ENCODE results near the gene THSD8.
"Not testable (repeated sequence)": the region's sequence is repeated elsewhere in the genome, so short reads cannot be mapped to it uniquely, and the experiment has no call there.

THSD8 gene

DNA sequence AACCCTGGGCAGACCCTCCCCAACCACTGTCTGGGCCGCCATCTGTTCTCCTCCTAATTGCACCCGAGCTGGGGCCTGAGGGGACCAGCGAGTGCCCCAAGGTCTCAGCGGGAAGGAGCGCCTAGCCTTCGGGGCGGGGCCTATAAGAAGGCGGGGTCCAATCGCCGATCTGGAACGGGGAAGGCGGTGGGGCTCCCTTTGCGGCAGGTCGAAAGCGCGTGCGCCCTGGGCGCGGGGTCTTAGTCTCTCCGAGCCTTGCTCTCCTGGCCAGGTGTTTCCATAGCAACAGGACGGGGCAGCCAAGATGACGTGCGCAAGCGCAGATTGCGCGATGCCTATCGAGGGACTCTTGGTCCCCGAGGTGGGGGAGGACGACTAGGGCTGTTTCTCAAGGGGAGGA, 39.2 kb downstream of the THSD8 start:
- DNase-seq: no peak
- Histone ChIP-seq H3K27ac (no peak overlapping the region), H3K36me3 (no peaks in the 10 kb centered on the region), H3K9me3 (no peaks in the 10 kb centered on the region), H3K27me3 (peaks cover 10 to 91% of the 10 kb centered on the region in 2 donors), H3K4me3 (no peak overlapping the region), H3K4me1 (peaks cover 0 to 23% (median 20%) of the 10 kb centered on the region in 4 donors)
- intact Hi-C loops (cut with DNase I; ENCODE audit: low total_unique reads): no loop called here
- TF ChIP-seq, protein P1, sequence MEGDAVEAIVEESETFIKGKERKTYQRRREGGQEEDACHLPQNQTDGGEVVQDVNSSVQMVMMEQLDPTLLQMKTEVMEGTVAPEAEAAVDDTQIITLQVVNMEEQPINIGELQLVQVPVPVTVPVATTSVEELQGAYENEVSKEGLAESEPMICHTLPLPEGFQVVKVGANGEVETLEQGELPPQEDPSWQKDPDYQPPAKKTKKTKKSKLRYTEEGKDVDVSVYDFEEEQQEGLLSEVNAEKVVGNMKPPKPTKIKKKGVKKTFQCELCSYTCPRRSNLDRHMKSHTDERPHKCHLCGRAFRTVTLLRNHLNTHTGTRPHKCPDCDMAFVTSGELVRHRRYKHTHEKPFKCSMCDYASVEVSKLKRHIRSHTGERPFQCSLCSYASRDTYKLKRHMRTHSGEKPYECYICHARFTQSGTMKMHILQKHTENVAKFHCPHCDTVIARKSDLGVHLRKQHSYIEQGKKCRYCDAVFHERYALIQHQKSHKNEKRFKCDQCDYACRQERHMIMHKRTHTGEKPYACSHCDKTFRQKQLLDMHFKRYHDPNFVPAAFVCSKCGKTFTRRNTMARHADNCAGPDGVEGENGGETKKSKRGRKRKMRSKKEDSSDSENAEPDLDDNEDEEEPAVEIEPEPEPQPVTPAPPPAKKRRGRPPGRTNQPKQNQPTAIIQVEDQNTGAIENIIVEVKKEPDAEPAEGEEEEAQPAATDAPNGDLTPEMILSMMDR (IDR thresholded peaks at IDR 0.05): no peak

DNA sequence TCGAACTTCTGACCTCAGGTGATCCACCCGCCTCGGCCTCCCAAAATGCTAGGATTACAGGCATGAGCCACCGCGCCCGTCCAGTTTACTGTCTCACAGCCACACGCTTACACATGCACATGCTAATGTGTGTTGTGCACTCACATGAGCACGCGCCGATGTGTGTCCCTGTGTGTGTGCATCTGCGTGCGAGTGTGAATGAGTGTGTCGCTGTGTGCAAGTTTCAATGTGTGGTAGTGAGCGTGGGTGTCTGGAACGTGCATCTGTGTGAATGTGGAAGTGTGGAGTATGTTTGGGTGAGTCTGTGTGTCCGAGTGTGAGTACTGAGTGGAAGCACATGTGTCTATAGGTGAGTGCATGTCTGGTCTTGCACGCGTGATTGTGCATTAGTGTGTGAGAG, 40.6 kb downstream of the THSD8 start:
- Histone ChIP-seq H3K36me3 (no peaks in the 10 kb centered on the region), H3K27ac (no peak overlapping the region), H3K4me1 (peaks cover 0 to 28% (median 23%) of the 10 kb centered on the region in 4 donors), H3K9me3 (no peaks in the 10 kb centered on the region), H3K4me3 (no peak overlapping the region), H3K27me3 (peaks cover 10 to 89% of the 10 kb centered on the region in 2 donors)
- intact Hi-C loops (cut with DNase I; ENCODE audit: low total_unique reads): no loop called here
- DNase-seq: no peak
- TF ChIP-seq, protein P1 (IDR thresholded peaks at IDR 0.05): no peak

DNA sequence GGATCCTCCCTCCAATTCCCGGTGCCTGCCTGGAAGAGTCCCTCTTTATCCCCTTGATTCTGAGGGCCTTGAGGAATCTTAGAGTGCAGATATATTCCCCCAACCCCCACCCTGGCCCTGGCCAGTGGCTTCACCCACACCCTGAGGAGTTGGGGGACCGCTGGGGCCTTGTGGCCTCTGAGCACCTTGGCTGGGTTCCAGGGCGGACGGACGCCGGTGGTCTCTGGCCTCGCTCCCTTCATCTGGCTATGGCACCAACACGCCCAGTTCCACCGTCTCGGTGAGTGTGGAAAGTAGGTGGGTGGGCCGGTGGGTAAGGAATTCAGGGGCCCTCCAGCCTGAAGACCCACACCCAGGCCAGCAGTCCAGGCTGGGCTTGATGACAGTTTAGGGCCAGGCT, 41.5 kb downstream of the THSD8 start:
- no peak for DNase-seq
- no peaks in the 10 kb centered on the region for H3K36me3 ChIP-seq
- H3K27me3 ChIP-seq: peaks cover 10 to 87% of the 10 kb centered on the region in 2 donors
- no peaks in the 10 kb centered on the region for H3K9me3 ChIP-seq
- H3K4me1 ChIP-seq: peaks cover 0 to 30% (median 21%) of the 10 kb centered on the region in 4 donors
- intact Hi-C loops (cut with DNase I; ENCODE audit: low total_unique reads): no loop called here
- H3K4me3 ChIP-seq: no peak overlapping the region
- no peak overlapping the region for H3K27ac ChIP-seq
- TF ChIP-seq, protein P1 (IDR thresholded peaks at IDR 0.05): no peak

DNA sequence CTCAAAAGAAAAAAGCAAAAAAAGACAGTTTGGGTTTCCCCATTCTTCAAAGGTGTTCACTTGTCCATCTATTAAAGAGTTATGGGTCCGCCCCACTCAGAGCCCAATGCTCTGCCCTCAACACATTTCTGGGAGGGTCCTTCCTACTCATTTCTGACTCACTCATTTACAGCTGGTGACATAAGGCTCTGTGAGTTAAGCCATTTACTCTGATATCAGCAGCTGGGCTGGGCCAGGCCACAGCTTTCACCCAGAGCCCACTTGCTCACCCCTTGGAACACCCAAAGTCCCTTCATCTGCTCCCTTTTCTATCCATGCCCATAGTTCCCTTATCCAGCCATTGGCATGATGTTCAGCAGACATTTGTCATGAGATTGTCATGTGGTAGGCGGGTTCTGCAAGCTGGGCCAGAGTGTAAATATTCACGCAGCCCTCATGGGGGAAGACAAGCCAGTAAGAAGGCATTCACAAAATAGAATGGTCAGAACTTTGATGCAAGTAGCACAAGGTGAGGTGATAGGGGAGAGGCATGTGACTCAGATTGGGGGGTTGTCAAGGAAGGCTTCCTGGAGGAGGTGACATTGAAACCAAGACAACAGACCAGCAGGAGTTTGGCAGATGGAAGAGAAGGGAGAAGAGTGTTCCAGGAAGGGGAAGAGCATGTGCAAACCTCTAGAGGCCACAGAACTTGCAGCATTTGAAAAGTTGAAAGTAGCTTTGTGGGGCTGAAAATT, 42.3 kb downstream of the THSD8 start:
- Histone ChIP-seq H3K9me3 (no peaks in the 10 kb centered on the region), H3K4me1 (peaks cover 0 to 23% (median 14%) of the 10 kb centered on the region in 4 donors), H3K4me3 (no peak overlapping the region), H3K27me3 (peaks cover 8 to 79% of the 10 kb centered on the region in 2 donors), H3K27ac (no peak overlapping the region), H3K36me3 (no peaks in the 10 kb centered on the region)
- no peak for DNase-seq
- TF ChIP-seq, protein P1 (IDR thresholded peaks at IDR 0.05): no peak
- intact Hi-C loops (cut with DNase I; ENCODE audit: low total_unique reads): no loop called here

GRCh38 chr19:12846613-12847012, 44.7 kb downstream of the THSD8 start:
- H3K27me3 ChIP-seq: peaks cover 0 to 57% of the 10 kb centered on the region in 2 donors

More at GRCh38 chr19:12846613-12847012, 44.7 kb downstream of the THSD8 start:
- not testable (repeated sequence) for H3K9me3 ChIP-seq, H3K27ac ChIP-seq, H3K36me3 ChIP-seq, DNase-seq, H3K4me3 ChIP-seq
- peaks cover 0 to 11% (median 6%) of the 10 kb centered on the region in 4 donors for H3K4me1 ChIP-seq
- intact Hi-C loops (cut with DNase I; ENCODE audit: low total_unique reads): loop anchor here (5.0 kb wide), 1 partner anchor 79 kb away; no protein-coding TSS in a partner anchor
